ENCODE results near the gene THEMIS. TPM values are rescaled to one million over a fixed set of nuclear protein-coding genes. Genes with fewer than 3 reads are reported as not detected.

THEMIS gene
- total RNA-seq, 2 experiments from 2014 or later, result 152 to 155 TPM

- Mint-ChIP-seq H3K36me3 (peaks cover 60% of the 10 kb centered on the region), H3K27me3 (no peaks in the 10 kb centered on the region), H3K27ac (no peak overlapping the region), H3K9me3 (peaks cover 4% of the 10 kb centered on the region), H3K4me1 (peaks cover 28% of the 10 kb centered on the region), H3K4me3 (no peak overlapping the region)
- DNase-seq (no peak), ATAC-seq (ENCODE audit: low read depth) (no peak)
- POLR2A ChIA-PET, result no interaction called here
Measured at GRCh38 chr6:127768745-127769144, 132.1 kb downstream of the THEMIS start.

GRCh38 chr6:127768223-127768622 is 132.6 kb downstream of the THEMIS start:
- peaks cover 63% of the 10 kb centered on the region for H3K36me3 Mint-ChIP-seq
- H3K27me3 Mint-ChIP-seq, result no peaks in the 10 kb centered on the region
- H3K9me3 Mint-ChIP-seq, result peaks cover 4% of the 10 kb centered on the region
- H3K27ac Mint-ChIP-seq, result no peak overlapping the region
- peaks cover 28% of the 10 kb centered on the region for H3K4me1 Mint-ChIP-seq
- POLR2A ChIA-PET, result no interaction called here
- DNase-seq (no peak), ATAC-seq (ENCODE audit: low read depth) (no peak)
- H3K4me3 Mint-ChIP-seq, result no peak overlapping the region

- H3K36me3 Mint-ChIP-seq, result peaks cover 61% of the 10 kb centered on the region
- peaks cover 2% of the 10 kb centered on the region for H3K9me3 Mint-ChIP-seq
- H3K4me3 Mint-ChIP-seq, result no peak overlapping the region
- no peak for ATAC-seq (ENCODE audit: low read depth)
- DNase-seq, result no peak
- peaks cover 40% of the 10 kb centered on the region for H3K4me1 Mint-ChIP-seq
- no peak overlapping the region for H3K27ac Mint-ChIP-seq
- POLR2A ChIA-PET, result no interaction called here
- H3K27me3 Mint-ChIP-seq, result no peaks in the 10 kb centered on the region
Measured at GRCh38 chr6:127765949-127766348, 134.9 kb downstream of the THEMIS start.

GRCh38 chr6:127762284-127762683 is 138.6 kb downstream of the THEMIS start:
- peaks cover 58% of the 10 kb centered on the region for H3K36me3 Mint-ChIP-seq
- H3K4me3 Mint-ChIP-seq, result no peak overlapping the region
- H3K27me3 Mint-ChIP-seq, result no peaks in the 10 kb centered on the region
- POLR2A ChIA-PET, result no interaction called here
- ATAC-seq (ENCODE audit: low read depth), result no peak
- H3K27ac Mint-ChIP-seq, result no peak overlapping the region
- peaks cover 31% of the 10 kb centered on the region for H3K4me1 Mint-ChIP-seq
- H3K9me3 Mint-ChIP-seq, result peaks cover 1% of the 10 kb centered on the region
- no peak for DNase-seq

- Mint-ChIP-seq H3K4me1 (peaks cover 30% of the 10 kb centered on the region), H3K27ac (no peak overlapping the region), H3K9me3 (peaks cover 1% of the 10 kb centered on the region), H3K36me3 (peaks cover 58% of the 10 kb centered on the region), H3K4me3 (no peak overlapping the region), H3K27me3 (no peaks in the 10 kb centered on the region)
- POLR2A ChIA-PET, result no interaction called here
- no peak for ATAC-seq (ENCODE audit: low read depth)
- no peak for DNase-seq
Measured at GRCh38 chr6:127761084-127761483, 139.8 kb downstream of the THEMIS start.

GRCh38 chr6:127749095-127749494 is 151.8 kb downstream of the THEMIS start:
- ATAC-seq (ENCODE audit: low read depth) (no peak), DNase-seq (no peak)
- Mint-ChIP-seq H3K36me3 (peaks cover 31% of the 10 kb centered on the region), H3K27ac (peak overlapping the region; percentile 35), H3K9me3 (no peaks in the 10 kb centered on the region), H3K27me3 (no peaks in the 10 kb centered on the region), H3K4me1 (peaks cover 33% of the 10 kb centered on the region), H3K4me3 (peak overlapping the region; percentile 20)
- POLR2A ChIA-PET, result no interaction called here

GRCh38 chr6:127748290-127748689 is 152.6 kb downstream of the THEMIS start:
- H3K4me1 Mint-ChIP-seq, result peaks cover 35% of the 10 kb centered on the region
- H3K4me3 Mint-ChIP-seq, result no peak overlapping the region
- POLR2A ChIA-PET, result no interaction called here
- peak overlapping the region; percentile 35 for H3K27ac Mint-ChIP-seq
- H3K9me3 Mint-ChIP-seq, result no peaks in the 10 kb centered on the region
- ATAC-seq (ENCODE audit: low read depth), result peak; percentile 47
- DNase-seq, result no peak
- peaks cover 32% of the 10 kb centered on the region for H3K36me3 Mint-ChIP-seq
- no peaks in the 10 kb centered on the region for H3K27me3 Mint-ChIP-seq

GRCh38 chr6:127738423-127738822 is 162.4 kb downstream of the THEMIS start:
- no peak overlapping the region for H3K4me3 Mint-ChIP-seq
- no peak overlapping the region for H3K27ac Mint-ChIP-seq
- H3K36me3 Mint-ChIP-seq, result peaks cover 31% of the 10 kb centered on the region
- DNase-seq (no peak), ATAC-seq (ENCODE audit: low read depth) (no peak)
- POLR2A ChIA-PET, result no interaction called here
- no peaks in the 10 kb centered on the region for H3K9me3 Mint-ChIP-seq
- peaks cover 28% of the 10 kb centered on the region for H3K4me1 Mint-ChIP-seq
- H3K27me3 Mint-ChIP-seq, result no peaks in the 10 kb centered on the region

GRCh38 chr6:127737768-127738167 is 163.1 kb downstream of the THEMIS start:
- POLR2A ChIA-PET, result no interaction called here
- ATAC-seq (ENCODE audit: low read depth) (no peak), DNase-seq (no peak)
- Mint-ChIP-seq H3K27me3 (no peaks in the 10 kb centered on the region), H3K36me3 (peaks cover 33% of the 10 kb centered on the region), H3K9me3 (no peaks in the 10 kb centered on the region), H3K4me1 (peaks cover 31% of the 10 kb centered on the region), H3K4me3 (no peak overlapping the region), H3K27ac (no peak overlapping the region)

GRCh38 chr6:127737009-127737486 is 163.8 kb downstream of the THEMIS start:
- Mint-ChIP-seq H3K4me3 (no peak overlapping the region), H3K4me1 (peaks cover 30% of the 10 kb centered on the region), H3K27ac (peak overlapping the region; percentile 3), H3K27me3 (no peaks in the 10 kb centered on the region), H3K36me3 (peaks cover 33% of the 10 kb centered on the region), H3K9me3 (no peaks in the 10 kb centered on the region)
- ATAC-seq (ENCODE audit: low read depth) (peak; percentile 84), DNase-seq (no peak)
- POLR2A ChIA-PET, result interaction anchor here (0.6 kb wide), 1 partner anchor 191 kb away, joined by 3 read pairs; no protein-coding TSS in a partner anchor

- Mint-ChIP-seq H3K9me3 (no peaks in the 10 kb centered on the region), H3K4me1 (peaks cover 45% of the 10 kb centered on the region), H3K4me3 (no peak overlapping the region), H3K27me3 (no peaks in the 10 kb centered on the region), H3K27ac (no peak overlapping the region), H3K36me3 (peaks cover 35% of the 10 kb centered on the region)
- no peak for DNase-seq
- POLR2A ChIA-PET, result no interaction called here
- ATAC-seq (ENCODE audit: low read depth), result no peak
Measured at GRCh38 chr6:127732927-127733326, 167.9 kb downstream of the THEMIS start.

GRCh38 chr6:127727260-127727953 is 173.5 kb downstream of the THEMIS start:
- H3K27me3 Mint-ChIP-seq, result no peaks in the 10 kb centered on the region
- H3K9me3 Mint-ChIP-seq, result no peaks in the 10 kb centered on the region
- DNase-seq, result no peak
- peaks cover 55% of the 10 kb centered on the region for H3K36me3 Mint-ChIP-seq
- no peak for ATAC-seq (ENCODE audit: low read depth)
- H3K4me1 Mint-ChIP-seq, result peaks cover 35% of the 10 kb centered on the region
- POLR2A ChIA-PET, result no interaction called here
- no peak overlapping the region for H3K4me3 Mint-ChIP-seq
- H3K27ac Mint-ChIP-seq, result no peak overlapping the region

GRCh38 chr6:127725821-127726220 is 175.0 kb downstream of the THEMIS start:
- peaks cover 57% of the 10 kb centered on the region for H3K36me3 Mint-ChIP-seq
- H3K4me1 Mint-ChIP-seq, result peaks cover 32% of the 10 kb centered on the region
- H3K27me3 Mint-ChIP-seq, result no peaks in the 10 kb centered on the region
- H3K27ac Mint-ChIP-seq, result peak overlapping the region; percentile 26
- POLR2A ChIA-PET, result no interaction called here
- no peak for DNase-seq
- no peak overlapping the region for H3K4me3 Mint-ChIP-seq
- no peaks in the 10 kb centered on the region for H3K9me3 Mint-ChIP-seq
- ATAC-seq (ENCODE audit: low read depth), result no peak

GRCh38 chr6:127718694-127719093 is 182.2 kb downstream of the THEMIS start:
- H3K4me1 Mint-ChIP-seq, result peaks cover 18% of the 10 kb centered on the region
- ATAC-seq (ENCODE audit: low read depth) (no peak), DNase-seq (no peak)
- no peak overlapping the region for H3K4me3 Mint-ChIP-seq
- POLR2A ChIA-PET, result no interaction called here
- no peaks in the 10 kb centered on the region for H3K9me3 Mint-ChIP-seq
- no peak overlapping the region for H3K27ac Mint-ChIP-seq
- H3K36me3 Mint-ChIP-seq, result peaks cover 59% of the 10 kb centered on the region
- H3K27me3 Mint-ChIP-seq, result no peaks in the 10 kb centered on the region
